Measurements from ENCODE around the gene PRSS8. TPM values are rescaled to one million over a fixed set of nuclear protein-coding genes. Genes with fewer than 3 reads are reported as not detected.
"Not testable (repeated sequence)": the region's sequence is repeated elsewhere in the genome, so short reads cannot be mapped to it uniquely, and the experiment has no call there.

The PRSS8 gene
- total RNA-seq, 2 donors from 2014 or later, result 0.21 TPM; not detected in 1

DNA sequence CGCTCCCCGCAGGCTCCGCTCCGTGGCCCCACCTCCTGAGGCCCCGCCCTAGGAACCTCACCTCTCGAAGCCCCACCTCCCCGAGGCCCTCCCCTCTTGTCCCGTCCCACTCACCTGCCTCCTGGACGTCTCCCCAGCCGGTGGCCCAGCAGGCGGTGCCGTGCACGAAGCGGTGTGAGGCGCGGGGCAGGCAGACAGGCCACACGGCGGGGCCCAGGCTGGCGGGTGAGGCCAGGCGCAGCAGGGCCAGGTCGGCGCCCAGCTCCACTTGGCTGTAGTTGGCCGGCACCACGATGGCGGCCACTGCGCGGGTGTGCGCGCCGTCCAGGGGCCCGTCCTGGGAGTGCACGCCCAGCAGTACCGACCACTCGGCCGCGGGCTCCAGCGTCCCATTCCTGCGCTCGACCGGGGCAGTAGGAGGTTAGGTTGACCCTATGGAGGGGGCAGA, 12.8 kb upstream of the PRSS8 start:
- intact Hi-C loops (cut with DNase I), result no loop called here

DNA sequence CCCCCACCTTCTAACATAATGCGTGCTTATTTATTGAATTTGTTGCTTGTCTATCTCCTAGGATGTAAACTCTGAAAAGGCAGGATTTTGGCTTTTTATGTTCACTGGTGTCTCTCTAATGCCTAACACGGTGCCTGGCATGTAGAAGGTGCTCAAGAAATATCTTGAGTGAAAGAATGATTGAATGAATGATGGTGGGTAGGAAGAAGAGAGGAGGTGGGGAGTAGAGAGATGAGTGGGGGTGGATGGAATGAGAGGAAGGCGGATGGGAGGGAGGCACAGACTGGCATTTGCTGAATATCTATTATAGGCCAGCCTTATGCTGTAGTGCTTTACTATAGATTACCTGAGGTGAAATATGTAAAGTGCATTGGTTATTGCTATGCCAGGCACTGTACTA, 12.0 kb upstream of the PRSS8 start:
- ATAC-seq (no peak), DNase-seq (no peak)
- intact Hi-C loops (cut with DNase I), result no loop called here

More for the DNA sequence above, 12.8 kb upstream of the PRSS8 start:
- ATAC-seq, result peak; percentile 9 to 48
- no peak for DNase-seq

DNA sequence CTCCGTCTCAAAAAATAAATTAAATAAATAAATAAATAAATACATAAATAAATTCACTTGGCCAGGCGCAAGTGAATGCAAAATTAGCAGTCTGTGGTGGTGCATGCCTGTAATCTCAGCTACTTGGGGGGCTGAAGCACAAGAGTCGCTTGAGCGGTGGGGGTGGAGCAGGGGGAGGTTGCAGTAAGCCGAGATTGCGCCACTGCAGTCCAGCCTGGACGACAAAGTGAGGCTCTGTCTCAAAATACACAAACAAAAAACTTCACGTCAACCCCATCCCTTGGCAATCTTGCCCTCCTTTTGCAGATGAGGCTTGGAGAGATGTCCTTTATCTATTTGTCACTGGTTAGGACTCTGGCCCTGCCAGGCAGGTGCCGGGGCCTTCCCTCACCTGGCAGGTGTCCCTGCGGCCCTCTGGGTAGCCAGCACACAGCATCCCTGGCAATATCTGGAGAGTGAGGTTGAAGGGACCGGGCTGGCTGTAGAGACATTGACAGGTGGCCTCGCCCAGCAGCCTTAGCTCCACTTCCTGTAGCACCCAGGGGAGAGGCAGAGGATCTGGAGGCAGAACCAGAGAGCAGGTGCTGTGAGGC, 10.0 kb upstream of the PRSS8 start:
- DNase-seq, result no peak
- no peak for ATAC-seq
- intact Hi-C loops (cut with DNase I), result no loop called here

DNA sequence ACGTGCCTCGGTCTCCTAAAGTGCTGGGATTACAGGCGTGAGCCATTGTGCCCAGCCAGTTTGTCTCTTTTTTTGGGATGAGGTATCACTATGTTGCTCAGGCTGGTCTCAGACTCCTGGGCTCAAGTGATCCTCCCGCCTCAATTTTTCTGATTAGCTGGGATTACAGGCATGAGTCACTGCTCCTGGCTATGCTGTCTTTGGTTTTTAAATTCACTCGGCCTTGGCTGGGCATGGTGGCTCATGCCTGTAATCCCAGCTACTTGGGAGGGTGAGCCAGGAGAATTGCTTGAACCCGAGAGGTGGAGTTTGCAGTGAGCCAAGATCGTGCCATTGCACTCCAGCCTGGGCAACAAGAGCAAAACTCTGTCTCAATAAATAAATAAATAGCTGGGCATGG, 8.9 kb upstream of the PRSS8 start:
- not testable (repeated sequence) for ATAC-seq, DNase-seq
- intact Hi-C loops (cut with DNase I), result loop anchor here in 1 of 2 donors (5.0 kb wide), 2 partner anchors 37 to 157 kb away; partner anchors contain the start of genes BCKDK and HSD3B7

DNA sequence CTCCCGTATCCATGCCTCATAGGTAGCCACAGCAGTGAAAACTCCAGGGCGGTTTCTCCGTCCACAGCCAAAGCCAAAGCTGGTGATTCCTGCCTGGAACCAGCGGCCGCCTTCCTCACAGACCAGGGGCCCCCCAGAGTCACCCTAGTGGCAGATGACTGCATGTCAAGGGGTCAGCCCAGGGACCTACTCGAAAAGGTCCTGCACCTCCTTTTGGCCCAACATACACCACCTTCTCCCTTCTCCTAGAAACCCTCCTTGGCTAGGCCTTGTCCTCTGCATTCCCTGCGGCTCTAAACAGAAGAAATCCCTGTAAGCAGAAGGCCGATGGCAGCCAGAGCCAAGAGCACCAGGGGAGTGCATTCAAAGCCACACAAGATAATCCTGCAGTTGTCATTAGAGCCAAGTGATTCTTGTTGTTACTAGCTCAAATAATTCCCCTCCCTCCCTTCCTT, 8.2 kb upstream of the PRSS8 start:
- no peak for DNase-seq
- intact Hi-C loops (cut with DNase I), result loop anchor here in 1 of 2 donors (5.0 kb wide), 2 partner anchors 36 to 156 kb away; partner anchors contain the start of genes BCKDK and HSD3B7
- ATAC-seq, result no peak

DNA sequence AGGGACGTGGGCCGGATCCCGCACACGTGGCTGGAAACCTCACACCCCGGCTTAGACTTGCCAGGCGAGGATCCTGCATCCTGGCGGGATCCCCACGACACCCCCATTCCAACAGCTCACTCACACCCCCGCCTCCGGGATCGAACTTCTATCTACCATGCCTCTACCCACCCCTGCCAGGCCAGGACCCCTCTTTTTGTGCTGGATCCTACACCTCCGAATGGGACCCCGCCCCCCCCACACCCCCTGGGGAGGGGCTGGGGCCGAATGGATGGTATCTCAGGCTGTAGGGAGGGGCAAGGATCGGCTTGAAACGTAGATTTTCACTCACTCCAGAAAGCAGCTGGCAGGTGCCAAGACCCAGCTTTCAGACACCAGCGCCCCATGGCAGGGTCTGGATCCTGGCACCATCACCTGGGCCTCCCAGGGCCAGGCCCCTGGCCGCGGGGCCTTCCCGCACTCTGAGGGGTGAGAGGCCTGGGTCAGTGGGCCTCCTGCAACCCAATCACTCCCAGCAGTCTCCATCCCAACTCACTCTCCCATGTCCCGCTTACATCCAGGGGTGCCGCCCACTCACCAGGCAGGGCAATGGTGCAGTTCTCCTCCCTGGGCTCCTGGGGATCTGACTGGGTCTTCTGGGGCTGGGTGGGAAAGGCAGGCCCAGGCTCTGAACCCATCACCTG, 7.6 kb upstream of the PRSS8 start:
- no peak for ATAC-seq
- no peak for DNase-seq

DNA sequence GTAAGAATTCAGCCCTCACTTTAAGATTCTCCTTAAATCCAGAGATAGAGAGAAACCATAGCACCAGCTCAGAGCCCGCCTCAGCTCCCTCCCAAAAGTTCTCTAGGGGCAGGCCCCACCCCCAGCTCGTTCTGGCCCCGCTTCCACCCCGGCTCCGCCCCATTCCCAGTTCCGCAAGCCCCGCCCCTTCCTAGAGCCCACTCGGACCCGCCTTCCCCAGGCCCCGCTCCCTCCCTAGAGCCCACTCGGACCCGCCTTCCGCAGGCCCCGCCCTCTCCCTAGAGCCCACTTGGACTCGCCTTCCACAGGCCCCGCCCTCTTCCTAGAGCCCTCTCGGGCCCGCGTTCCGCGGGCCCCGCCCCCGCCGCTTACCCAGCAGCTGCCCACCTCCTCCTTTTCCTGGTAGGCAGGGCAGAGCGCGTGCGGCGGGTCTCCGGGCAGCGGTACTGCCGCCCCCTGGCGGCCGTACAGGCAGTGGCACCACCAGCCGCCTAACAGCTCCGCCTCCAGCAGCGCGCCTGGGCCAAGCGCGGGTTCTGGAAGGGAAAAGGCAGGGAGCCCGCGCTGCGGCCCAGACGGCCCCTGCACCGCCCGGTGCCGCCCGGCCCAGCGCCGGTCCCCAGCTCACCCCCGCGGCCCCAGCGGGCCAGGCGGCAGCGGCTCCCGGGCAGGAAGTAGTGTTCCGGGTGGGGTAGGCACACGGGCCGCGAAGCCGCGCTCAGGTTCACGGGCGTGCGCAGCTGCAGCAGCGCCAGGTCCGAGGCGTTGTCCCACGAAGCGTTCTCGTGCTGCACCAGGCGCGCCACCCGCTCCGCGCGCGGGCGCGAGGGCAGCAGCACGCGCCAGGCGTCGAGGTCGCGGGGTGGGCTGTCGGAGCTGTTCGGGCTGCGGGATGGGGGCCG, 6.8 kb upstream of the PRSS8 start:
- ATAC-seq (peak; percentile 97 to 98), DNase-seq (peak; percentile 99)
- intact Hi-C loops (cut with DNase I), result loop anchor here in 1 of 2 donors (1.0 to 5.0 kb wide), 3 partner anchors 24 to 155 kb away; partner anchors contain the start of genes BCKDK and HSD3B7

More for the DNA sequence above, 7.6 kb upstream of the PRSS8 start:
- intact Hi-C loops (cut with DNase I), result loop anchor here in 1 of 2 donors (5.0 kb wide), 2 partner anchors 36 to 156 kb away; partner anchors contain the start of genes BCKDK and HSD3B7

DNA sequence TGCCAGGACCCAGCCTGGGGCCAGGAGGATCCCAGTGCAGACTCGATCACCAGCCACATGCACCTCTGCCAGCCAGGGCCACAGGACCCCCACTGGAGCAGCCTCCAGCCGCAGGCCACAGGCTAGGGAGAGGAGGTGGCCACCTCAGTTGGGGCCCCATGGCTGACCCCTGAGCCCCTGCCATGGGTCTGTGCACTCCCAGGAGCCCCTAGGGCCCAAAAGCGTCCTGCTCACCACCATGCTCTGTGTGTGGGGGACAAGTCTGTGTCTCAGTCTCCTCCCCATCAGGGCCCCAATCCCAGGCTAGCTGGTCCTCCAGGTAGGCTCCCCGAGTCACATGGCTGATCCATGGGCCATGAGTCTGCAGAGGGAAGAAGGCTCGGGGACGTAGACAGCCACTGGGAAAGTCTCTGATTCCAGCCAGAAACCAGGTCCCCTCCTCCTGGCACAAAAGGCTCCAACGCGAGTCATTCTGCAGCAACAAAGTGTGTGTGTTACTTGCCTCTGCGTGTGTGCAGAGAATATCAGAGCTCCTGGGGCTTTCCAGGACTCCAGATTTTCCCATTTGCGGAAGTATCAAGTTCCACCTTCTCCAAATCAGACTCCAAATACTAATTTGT, 6.1 kb upstream of the PRSS8 start:
- no peak for DNase-seq
- peak; percentile 1 to 2 for ATAC-seq
- intact Hi-C loops (cut with DNase I), result loop anchor here in 1 of 2 donors (1.0 to 5.0 kb wide), 3 partner anchors 23 to 154 kb away; partner anchors contain the start of genes BCKDK and HSD3B7

DNA sequence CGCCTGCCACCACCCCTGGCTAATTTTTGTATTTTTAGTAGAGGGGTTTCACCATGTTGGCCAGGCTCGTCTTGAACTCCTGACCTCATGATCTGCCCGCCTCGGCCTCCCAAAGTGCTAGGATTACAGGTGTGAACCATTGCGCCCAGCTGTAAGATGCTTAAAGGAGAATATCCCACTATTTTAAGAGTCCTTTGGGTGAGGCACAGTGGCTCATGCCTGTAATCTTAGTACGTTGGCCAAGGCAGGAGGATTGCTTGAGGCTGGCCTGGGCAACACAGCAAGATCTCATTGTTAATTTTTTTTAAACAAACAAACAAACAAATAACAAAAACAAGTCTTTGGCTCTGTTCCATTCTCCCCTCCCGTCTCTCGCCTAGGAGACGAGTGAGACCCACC, 5.5 kb upstream of the PRSS8 start:
- intact Hi-C loops (cut with DNase I), result loop anchor here in 1 of 2 donors (5.0 kb wide), 2 partner anchors 34 to 154 kb away; partner anchors contain the start of genes BCKDK and HSD3B7
- ATAC-seq, DNase-seq: not testable (repeated sequence)

DNA sequence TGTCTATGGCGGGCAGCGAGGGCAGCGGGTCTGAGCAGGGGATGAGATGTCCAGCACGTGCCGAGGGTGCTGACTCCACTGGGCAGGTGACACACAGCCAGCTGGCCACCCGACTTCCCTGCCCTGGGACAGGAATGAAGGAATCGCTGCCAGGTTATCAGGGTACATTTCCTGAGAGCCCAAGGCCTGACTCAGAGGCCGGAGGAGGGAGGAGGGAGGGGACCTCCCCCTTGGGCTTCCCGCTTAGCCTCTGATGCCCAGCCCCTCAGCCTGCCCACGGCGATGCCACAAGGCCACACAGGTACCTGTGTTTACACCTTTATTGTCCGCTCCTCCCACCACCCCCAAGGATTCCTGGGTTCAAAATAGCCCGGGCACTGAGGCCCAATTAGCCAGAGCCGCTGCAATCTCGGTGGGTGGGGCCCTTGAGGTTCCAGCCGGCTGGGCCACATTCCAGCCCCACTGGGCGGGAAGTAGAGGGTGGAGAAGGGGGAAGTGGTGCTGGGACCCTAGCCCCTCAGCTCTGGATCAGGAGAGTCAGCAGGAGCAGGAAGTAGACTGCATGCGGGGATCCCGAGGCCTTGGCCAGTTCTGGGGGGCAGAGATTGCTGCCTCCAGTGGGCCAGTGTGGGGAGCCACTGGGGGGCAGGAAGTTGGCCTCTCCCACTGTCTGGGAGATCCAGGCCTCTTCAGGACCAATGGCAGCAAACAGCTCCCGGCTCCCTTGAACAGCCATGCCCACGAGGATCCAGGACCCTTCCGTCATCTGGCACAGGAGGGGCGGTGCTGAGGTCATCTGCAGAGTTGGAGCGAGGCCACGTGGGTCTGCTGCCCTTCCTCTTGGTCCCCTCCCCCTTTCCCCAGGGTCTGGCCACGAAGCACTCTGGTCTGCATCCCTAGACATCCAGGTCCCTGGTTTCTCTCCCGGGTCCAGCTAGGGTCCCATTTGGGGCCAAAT, 3.4 kb upstream of the PRSS8 start:
- DNase-seq, result peak; percentile 68
- peak in 1 of 2 donors; percentile 9 for ATAC-seq
- intact Hi-C loops (cut with DNase I), result no loop called here

DNA sequence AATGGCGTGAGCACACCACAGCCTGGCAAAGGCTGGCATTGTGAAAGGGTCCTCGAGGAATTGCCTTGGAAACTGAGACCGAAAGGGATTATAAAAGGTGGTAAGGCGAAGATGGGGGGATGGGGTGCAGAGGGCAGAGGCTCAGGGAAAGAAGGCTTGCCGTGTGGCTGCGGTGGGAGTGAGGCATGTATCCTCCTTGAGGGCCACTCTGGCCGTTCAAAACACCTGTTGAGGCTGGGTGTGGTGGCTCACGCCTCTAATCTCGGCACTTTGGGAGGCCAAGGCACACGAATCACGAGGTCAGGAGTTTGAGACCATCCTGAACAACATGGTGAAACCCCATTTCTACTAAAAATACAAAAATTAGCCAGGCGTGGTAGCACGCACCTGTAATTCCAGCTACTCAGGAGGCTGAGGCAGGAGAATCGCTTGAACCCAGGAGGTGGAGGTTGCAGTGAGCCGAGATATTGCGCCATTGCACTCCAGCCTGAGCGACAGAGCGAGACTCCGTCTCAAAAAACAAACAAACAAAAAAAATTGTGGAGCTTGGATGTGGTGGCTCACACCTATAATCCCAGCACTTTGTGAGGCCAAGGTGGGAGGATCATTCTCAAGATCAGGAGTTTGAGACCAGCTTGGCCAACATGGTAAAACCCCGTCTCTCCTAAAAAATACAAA, 1.4 kb upstream of the PRSS8 start:
- ATAC-seq; DNase-seq; intact Hi-C loops (cut with DNase I): not testable (repeated sequence)

DNA sequence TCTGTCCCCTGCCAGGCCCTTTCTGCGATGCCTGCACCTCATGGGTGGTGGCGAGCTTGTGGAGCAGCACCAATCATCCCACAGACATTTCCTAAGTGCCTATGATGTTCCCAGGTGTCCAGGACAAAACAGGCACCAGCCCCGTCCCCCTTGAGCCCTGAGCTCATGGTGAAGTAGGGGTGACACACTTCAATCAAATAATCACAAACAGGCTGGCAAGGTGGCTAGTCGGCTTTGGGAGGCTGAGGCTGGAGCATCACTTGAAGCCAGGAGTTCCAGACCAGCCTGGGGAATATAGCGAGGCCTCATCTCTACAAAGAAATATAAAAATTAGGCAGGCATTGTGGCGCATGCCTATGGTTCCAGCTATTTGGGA, 748 bp upstream of the PRSS8 start:
- ATAC-seq, result no peak
- no peak for DNase-seq
- intact Hi-C loops (cut with DNase I), result no loop called here

DNA sequence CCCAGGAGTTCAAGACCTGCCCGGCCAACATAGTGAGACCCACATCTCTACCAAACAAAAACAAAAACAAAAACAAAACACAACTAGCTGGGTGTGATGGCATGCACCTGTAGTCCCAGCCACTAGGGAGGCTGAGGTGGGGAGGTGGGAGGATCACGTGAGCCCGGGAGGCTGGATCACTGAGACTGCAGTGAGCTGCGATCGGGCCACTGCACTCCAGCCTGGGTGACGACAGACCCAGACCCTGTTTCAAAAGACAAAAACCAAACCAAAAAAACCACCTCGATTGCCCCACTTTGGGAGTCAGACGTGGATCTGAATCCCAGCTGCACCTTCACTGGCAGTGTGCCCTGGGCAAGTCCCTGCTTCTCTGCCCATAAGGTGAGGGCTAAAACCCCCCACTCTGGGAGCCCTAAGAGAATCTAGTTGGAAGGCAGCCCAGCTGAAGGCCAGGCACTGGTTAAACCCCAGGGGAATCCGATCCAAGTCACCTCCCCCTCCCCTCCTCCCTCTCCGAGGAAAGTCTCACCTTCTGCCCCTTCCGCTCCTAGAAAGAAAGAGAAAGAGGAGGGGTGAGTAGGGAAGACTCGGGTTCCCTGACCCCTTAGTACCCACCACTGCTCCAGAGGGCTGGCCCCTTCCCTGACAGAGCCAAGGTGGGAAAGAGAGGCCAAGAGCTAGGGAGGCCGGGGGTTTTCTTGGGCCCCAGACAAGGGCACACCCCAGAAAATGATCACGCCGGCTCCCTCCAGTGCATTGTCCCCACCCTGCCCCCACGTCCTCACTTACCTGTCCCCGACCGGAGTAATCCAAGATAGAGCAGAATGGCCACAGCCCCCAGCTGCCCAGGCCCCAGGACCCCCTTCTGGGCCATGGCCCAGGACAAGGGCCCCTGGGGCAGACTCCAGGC, 647 bp downstream of the PRSS8 start:
- ATAC-seq (no peak), DNase-seq (no peak)
- intact Hi-C loops (cut with DNase I), result no loop called here

DNA sequence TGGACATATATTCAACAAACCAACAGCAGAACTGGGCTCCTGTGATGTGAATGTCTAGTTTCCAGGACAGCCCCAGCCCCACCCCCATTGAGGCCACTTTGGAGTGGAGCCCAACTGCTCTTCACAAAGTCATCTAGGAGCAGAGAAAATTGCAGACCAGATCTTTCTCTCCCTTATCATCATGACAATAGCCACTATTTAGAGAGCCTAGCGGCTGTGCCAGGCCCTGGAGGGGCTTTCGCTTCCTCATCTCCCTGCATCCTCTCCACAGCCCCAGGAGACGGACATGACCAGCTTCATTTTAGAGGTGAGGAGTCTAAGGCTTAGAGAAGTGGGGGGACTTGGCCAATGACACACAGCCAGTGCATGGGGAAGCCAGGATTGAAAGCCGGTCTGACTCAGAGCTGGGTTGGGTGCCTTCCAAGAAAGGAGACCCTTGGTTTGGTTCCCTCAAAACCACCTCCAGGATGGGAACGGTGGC, 1.4 kb downstream of the PRSS8 start:
- peak in 1 of 2 donors; percentile 13 for ATAC-seq
- intact Hi-C loops (cut with DNase I), result no loop called here
- DNase-seq, result no peak

DNA sequence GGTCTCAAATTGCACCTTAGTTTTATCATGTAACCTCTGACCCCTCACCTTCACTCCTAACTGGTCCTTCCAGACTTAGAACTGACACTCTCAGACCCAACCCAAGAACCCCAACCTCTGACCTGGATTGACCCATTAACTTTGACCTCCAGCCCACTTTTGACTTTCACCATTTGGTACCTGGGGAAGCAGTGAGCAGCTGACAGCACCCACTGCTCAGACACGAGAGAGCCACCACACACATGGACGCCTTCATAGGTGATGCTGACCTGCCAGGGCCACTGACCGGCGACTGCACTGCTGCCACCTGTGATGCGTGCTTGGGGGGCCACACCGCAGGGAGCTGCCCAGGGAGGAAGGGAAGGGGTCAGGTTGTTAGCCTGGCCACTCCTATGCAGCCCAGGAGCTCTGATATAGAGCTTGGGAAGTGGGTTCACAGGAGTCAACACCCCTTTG, 2.5 kb downstream of the PRSS8 start:
- intact Hi-C loops (cut with DNase I), result no loop called here
- ATAC-seq (no peak), DNase-seq (no peak)

All from left cardiac atrium (tissue), 4 donors.